Hepatocyte (in vitro differentiated cells): ENCODE results near the gene CCDC3.

ENCODE experiments used
- CTCF ChIP-seq: fragments of 200-600 bp; sonication (generic); IDR thresholded peaks from 2 replicates; pipeline ENCODE4 v1.5.1; 2016; ENCODE audit warnings: antibody characterized with exemption, mild to moderate bottlenecking; ENCODE audit not compliant: poor library complexity
- EZH2 ChIP-seq: fragments of 200-600 bp; sonication (generic); IDR thresholded peaks from 2 replicates; pipeline ENCODE4 v1.6.1; 2016; ENCODE audit warnings: antibody characterized with exemption, mild to moderate bottlenecking, borderline replicate concordance
- EZH2phosphoT487 ChIP-seq: fragments of 200-600 bp; sonication (generic); IDR thresholded peaks from one replicate; pipeline ENCODE4 v1.6.1; 2018; ENCODE audit warnings: antibody characterized with exemption, mild to moderate bottlenecking, low read depth, moderate library complexity; ENCODE audit not compliant: unreplicated experiment, severe bottlenecking

GRCh38 chr10:12950583-12951128, 50.9 kb downstream of the CCDC3 start:
- no peak for TF ChIP-seq CTCF
- TF ChIP-seq EZH2 = no peak
- TF ChIP-seq EZH2phosphoT487 = no peak
